Measurements from ENCODE around the gene EVA1A. TPM values are rescaled to one million over a fixed set of nuclear protein-coding genes. Genes with fewer than 3 reads are reported as not detected.

EVA1A gene
- total RNA-seq, 4 donors from 2014 or later = 0.17 to 1.2 (median 0.69) TPM; not detected in 1

DNA sequence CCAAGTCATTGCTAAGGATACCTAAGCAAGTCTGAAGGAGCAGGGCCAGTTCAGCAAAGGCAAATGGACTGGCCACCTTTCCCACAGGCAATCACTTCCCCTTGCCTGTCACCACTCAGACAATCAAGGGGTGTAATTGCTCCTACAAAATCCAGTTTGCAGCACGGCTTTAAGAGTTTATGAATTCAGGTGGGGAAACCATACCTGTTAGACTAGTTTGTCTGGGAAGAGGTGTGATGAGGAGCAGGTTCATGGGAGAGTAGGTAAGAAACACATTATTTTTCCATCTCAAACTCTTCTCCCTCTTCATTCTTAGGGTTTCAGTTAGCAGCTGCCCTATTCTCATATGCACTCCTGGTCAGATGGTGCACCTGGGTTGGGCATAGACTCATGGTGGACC is 102.5 kb downstream of the EVA1A start:
- 73% methylated on average over 1 of the region's 1 CpG for WGBS
- intact Hi-C loops (cut with DNase I) = no loop called here

GRCh38 chr2:75456825-75457224 is 103.9 kb downstream of the EVA1A start:
- no peak for DNase-seq (ENCODE audit: extremely low spot score)
- Histone ChIP-seq H3K4me3 (no peak overlapping the region), H3K4me1 (no peaks in the 10 kb centered on the region), H3K27ac (replicated peaks in 1 of 4) (no peak overlapping the region), H3K9me3 (no peaks in the 10 kb centered on the region), H3K36me3 (no peaks in the 10 kb centered on the region), H3K27me3 (peaks cover 0 to 5% (median 0%) of the 10 kb centered on the region in 4 donors)
- intact Hi-C loops (cut with DNase I) = no loop called here
- WGBS = 91% methylated on average over 4 of the region's 4 CpGs
- TF ChIP-seq POLR2A (IDR thresholded peaks at IDR 0.05; ENCODE audit: low read depth) (no peak), POLR2AphosphoS5 (IDR thresholded peaks at IDR 0.05) (no peak), EP300 (IDR thresholded peaks at IDR 0.05) (no peak)
- TF ChIP-seq, protein P1, sequence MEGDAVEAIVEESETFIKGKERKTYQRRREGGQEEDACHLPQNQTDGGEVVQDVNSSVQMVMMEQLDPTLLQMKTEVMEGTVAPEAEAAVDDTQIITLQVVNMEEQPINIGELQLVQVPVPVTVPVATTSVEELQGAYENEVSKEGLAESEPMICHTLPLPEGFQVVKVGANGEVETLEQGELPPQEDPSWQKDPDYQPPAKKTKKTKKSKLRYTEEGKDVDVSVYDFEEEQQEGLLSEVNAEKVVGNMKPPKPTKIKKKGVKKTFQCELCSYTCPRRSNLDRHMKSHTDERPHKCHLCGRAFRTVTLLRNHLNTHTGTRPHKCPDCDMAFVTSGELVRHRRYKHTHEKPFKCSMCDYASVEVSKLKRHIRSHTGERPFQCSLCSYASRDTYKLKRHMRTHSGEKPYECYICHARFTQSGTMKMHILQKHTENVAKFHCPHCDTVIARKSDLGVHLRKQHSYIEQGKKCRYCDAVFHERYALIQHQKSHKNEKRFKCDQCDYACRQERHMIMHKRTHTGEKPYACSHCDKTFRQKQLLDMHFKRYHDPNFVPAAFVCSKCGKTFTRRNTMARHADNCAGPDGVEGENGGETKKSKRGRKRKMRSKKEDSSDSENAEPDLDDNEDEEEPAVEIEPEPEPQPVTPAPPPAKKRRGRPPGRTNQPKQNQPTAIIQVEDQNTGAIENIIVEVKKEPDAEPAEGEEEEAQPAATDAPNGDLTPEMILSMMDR (IDR thresholded peaks at IDR 0.05) = no peak

More for the DNA sequence above, 102.5 kb downstream of the EVA1A start:
- no peak for DNase-seq (ENCODE audit: extremely low spot score)
- H3K36me3 ChIP-seq = no peaks in the 10 kb centered on the region
- H3K9me3 ChIP-seq = no peaks in the 10 kb centered on the region
- no peaks in the 10 kb centered on the region for H3K4me1 ChIP-seq
- peaks cover 0 to 5% (median 0%) of the 10 kb centered on the region in 4 donors for H3K27me3 ChIP-seq
- TF ChIP-seq EP300 (IDR thresholded peaks at IDR 0.05) = no peak
- TF ChIP-seq POLR2AphosphoS5 (IDR thresholded peaks at IDR 0.05) = no peak
- no peak for TF ChIP-seq POLR2A (IDR thresholded peaks at IDR 0.05; ENCODE audit: low read depth)
- TF ChIP-seq, protein P1 (IDR thresholded peaks at IDR 0.05) = no peak
- no peak overlapping the region for H3K4me3 ChIP-seq
- no peak overlapping the region for H3K27ac ChIP-seq (replicated peaks in 1 of 4)

DNA sequence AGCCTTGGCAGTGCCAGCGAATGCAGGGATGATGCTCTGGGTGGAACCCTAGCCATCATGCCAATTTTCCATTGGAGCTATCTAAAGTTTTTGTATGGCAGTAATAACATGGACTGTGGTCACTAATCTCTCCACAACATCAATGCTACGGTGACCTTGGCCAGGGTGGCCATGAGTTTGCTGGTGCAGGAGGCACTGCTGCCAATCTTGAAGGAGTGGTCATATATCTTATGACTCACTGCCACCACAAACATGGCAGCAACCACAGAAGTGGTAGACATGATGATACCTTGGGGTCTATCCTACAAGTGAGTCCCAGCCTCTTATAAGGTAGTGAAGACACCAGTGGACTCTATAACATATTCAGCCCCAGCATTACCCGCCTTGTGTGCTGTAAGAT is 104.6 kb downstream of the EVA1A start:
- no peaks in the 10 kb centered on the region for H3K4me1 ChIP-seq
- no peak for DNase-seq (ENCODE audit: extremely low spot score)
- peaks cover 0 to 5% (median 0%) of the 10 kb centered on the region in 4 donors for H3K27me3 ChIP-seq
- H3K36me3 ChIP-seq = no peaks in the 10 kb centered on the region
- no peak for TF ChIP-seq EP300 (IDR thresholded peaks at IDR 0.05)
- TF ChIP-seq, protein P1 (IDR thresholded peaks at IDR 0.05) = no peak
- no peak for TF ChIP-seq POLR2A (IDR thresholded peaks at IDR 0.05; ENCODE audit: low read depth)
- no peak for TF ChIP-seq POLR2AphosphoS5 (IDR thresholded peaks at IDR 0.05)
- no peak overlapping the region for H3K27ac ChIP-seq (replicated peaks in 1 of 4)
- intact Hi-C loops (cut with DNase I) = no loop called here
- H3K4me3 ChIP-seq = no peak overlapping the region
- 85% methylated on average over 3 of the region's 3 CpGs for WGBS
- H3K9me3 ChIP-seq = no peaks in the 10 kb centered on the region

DNA sequence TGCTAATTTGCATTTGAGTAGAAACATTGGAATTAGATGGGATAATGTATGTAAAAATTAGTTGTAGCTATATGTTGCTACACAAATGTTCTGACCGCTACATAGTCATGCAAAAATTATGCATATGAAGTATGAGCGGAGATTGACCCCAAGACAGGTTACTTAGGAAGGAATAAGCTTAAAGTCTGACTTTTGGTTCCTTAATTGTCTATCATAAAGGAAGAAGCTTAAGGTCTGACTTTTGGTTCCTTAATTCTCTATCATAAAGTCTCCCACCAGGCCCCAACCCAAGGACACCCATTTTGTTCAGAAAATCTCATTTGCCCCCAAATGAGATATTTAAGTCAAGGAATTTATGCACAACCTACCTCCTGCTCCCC is 106.5 kb downstream of the EVA1A start:
- Histone ChIP-seq H3K4me1 (no peaks in the 10 kb centered on the region), H3K27me3 (peaks cover 0 to 5% (median 0%) of the 10 kb centered on the region in 4 donors), H3K36me3 (no peaks in the 10 kb centered on the region), H3K9me3 (peaks cover 0 to 2% (median 0%) of the 10 kb centered on the region in 4 donors), H3K27ac (replicated peaks in 1 of 4) (no peak overlapping the region), H3K4me3 (no peak overlapping the region)
- DNase-seq (ENCODE audit: extremely low spot score) = no peak
- intact Hi-C loops (cut with DNase I) = no loop called here
- 42% methylated on average over 2 of the region's 2 CpGs for WGBS
- no peak for TF ChIP-seq POLR2A (IDR thresholded peaks at IDR 0.05; ENCODE audit: low read depth)
- TF ChIP-seq, protein P1 (IDR thresholded peaks at IDR 0.05) = no peak
- TF ChIP-seq EP300 (IDR thresholded peaks at IDR 0.05) = no peak
- no peak for TF ChIP-seq POLR2AphosphoS5 (IDR thresholded peaks at IDR 0.05)
